HepG2 (cell line): Measurements from ENCODE around the gene ADAMTS16. TPM values are rescaled to one million over a fixed set of nuclear protein-coding genes. Genes with fewer than 3 reads are reported as not detected.

Experiments
- ATAC-seq: fragments of 200-7000 bp; cut with Tn5 transposase; 3 replicates; pipeline ENCODE4 v1.9.1; 2020; ENCODE audit warnings: mild to moderate bottlenecking, moderate library complexity
- BruUV-seq: library from RNA; stranded (reverse); fragments of 400-500 nt; replicated peaks from 2 replicates; lab custom pipeline; 2021; lab: Mats Ljungman, UMichigan
- CTCF ChIA-PET: fragments of 300-600 bp; formaldehyde crosslinking; extraction: SDS; loops from one replicate; lab custom pipeline; 2021; ENCODE audit warnings: low total read pairs, inconsistent platforms, low intra/inter-chr PET ratio; lab: Yijun Ruan, JAX
- POLR2A ChIA-PET: fragments of 350-600 bp; sonication (Branson Sonifier 250); formaldehyde crosslinking; loops from one replicate; lab custom pipeline; 2020; ENCODE audit warnings: antibody characterized with exemption, inconsistent platforms; lab: Yijun Ruan, JAX
- DNase-seq: peaks from one replicate; pipeline ENCODE4 v3.0.0-alpha.2; 2015; ENCODE audit warnings: low spot score
- FAIRE-seq: peaks from 3 replicates; lab custom pipeline; 2011; peaks lifted over from hg19 to GRCh38; lab: Jason Lieb, UNC
- H2AFZ ChIP-seq: one replicate; pipeline ENCODE4 v1.6.1; 2011; ENCODE audit warnings: low read length, inconsistent platforms
- H3K27ac ChIP-seq: fragments of 300-600 bp; 3 replicates; pipeline ENCODE4 v1.8.0; 2011; ENCODE audit warnings: mixed run types, mild to moderate bottlenecking, mixed read lengths, low read length, inconsistent platforms; ENCODE audit not compliant: insufficient read depth; ENCODE audit errors: extremely low read length
- H3K27me3 ChIP-seq, 2 experiments: fragments of 200-600 bp in 1 of 2; 2 replicates in 1 of 2; 3 replicates in 1 of 2; pipeline versions ENCODE4 v1.6.0 to v1.8.0; 2011; ENCODE audit warnings: low read length in 2 of 2, mild to moderate bottlenecking in 2 of 2, moderate library complexity in 2 of 2, inconsistent platforms in 1 of 2; ENCODE audit not compliant: insufficient read depth in 2 of 2, control insufficient read depth in 1 of 2
- H3K36me3 ChIP-seq, 2 experiments: fragments of 200-600 bp in 1 of 2; replicated peaks in 1 of 2; 2 replicates in 1 of 2; 3 replicates in 1 of 2; pipeline versions ENCODE4 v1.5.1 to v1.8.0; 2011; ENCODE audit warnings: low read length in 2 of 2, inconsistent platforms in 1 of 2; ENCODE audit not compliant: insufficient read depth in 2 of 2, control insufficient read depth in 1 of 2
- H3K4me1 ChIP-seq: 2 replicates; pipeline ENCODE4 v1.5.1; 2012; ENCODE audit warnings: low read length, inconsistent platforms; ENCODE audit not compliant: insufficient read depth
- H3K4me2 ChIP-seq: 2 replicates; pipeline ENCODE4 v1.6.0; 2011; ENCODE audit warnings: low read depth, low read length, inconsistent platforms
- H3K4me3 ChIP-seq, 3 experiments: fragments of 200-600 bp in 1 of 3; sonication (generic), shearing (Covaris generic) in 1 of 3; replicated peaks in 1 of 3; 2 replicates each; pipeline ENCODE4 v1.5.1; 2011 to 2016; ENCODE audit warnings: low read length in 3 of 3, inconsistent platforms in 2 of 3, low read depth in 2 of 3, mild to moderate bottlenecking in 2 of 3, control low read depth in 1 of 3, mixed read lengths in 1 of 3; ENCODE audit not compliant: insufficient read depth in 1 of 3
- H3K79me2 ChIP-seq: one replicate; pipeline ENCODE4 v1.6.1; 2011; ENCODE audit warnings: low read length, inconsistent platforms; ENCODE audit not compliant: insufficient read depth
- H3K9ac ChIP-seq: 2 replicates; pipeline ENCODE4 v1.6.0; 2011; ENCODE audit warnings: mild to moderate bottlenecking, low read depth, low read length, inconsistent platforms; ENCODE audit not compliant: insufficient read depth
- H3K9me3 ChIP-seq: 2 replicates; pipeline ENCODE4 v1.5.1; 2012; ENCODE audit warnings: mild to moderate bottlenecking, low read length
- H4K20me1 ChIP-seq: 2 replicates; pipeline ENCODE4 v1.6.0; 2011; ENCODE audit warnings: inconsistent platforms, mild to moderate bottlenecking, low read length, moderate library complexity; ENCODE audit not compliant: insufficient read depth
- AHR ChIP-seq: IDR thresholded peaks from 2 replicates; pipeline ENCODE4 v1.6.1; 2018; ENCODE audit warnings: missing genetic modification reagents, missing compliant biosample characterization
- CHCHD3 ChIP-seq: sonication (generic); formaldehyde crosslinking; IDR thresholded peaks from 2 replicates; pipeline ENCODE4 v1.8.0; 2022; ENCODE audit warnings: mild to moderate bottlenecking, missing genetic modification reagents, moderate library complexity
- HNF4G ChIP-seq, 2 experiments: sonication (generic) in 1 of 2; formaldehyde crosslinking in 1 of 2; IDR thresholded peaks; 2 replicates each; pipeline versions ENCODE4 v1.4.0 to v1.6.1; 2011 to 2020; ENCODE audit warnings: borderline replicate concordance in 2 of 2, low read depth in 2 of 2, mild to moderate bottlenecking in 2 of 2, low read length in 1 of 2, missing genetic modification reagents in 1 of 2, moderate library complexity in 1 of 2
- SAP130 ChIP-seq: IDR thresholded peaks from 2 replicates; pipeline ENCODE4 v1.6.1; 2016; ENCODE audit warnings: low read depth
- ZNF18 ChIP-seq: sonication (generic); formaldehyde crosslinking; IDR thresholded peaks from 2 replicates; pipeline ENCODE4 v1.8.0; 2022; ENCODE audit warnings: mild to moderate bottlenecking, missing genetic modification reagents; ENCODE audit not compliant: insufficient replicate concordance
- ZNF263 ChIP-seq: sonication (generic); formaldehyde crosslinking; IDR thresholded peaks from 2 replicates; pipeline ENCODE4 v1.4.0; 2020; ENCODE audit warnings: missing genetic modification reagents
- ZNF772 ChIP-seq: sonication (generic); formaldehyde crosslinking; IDR thresholded peaks from 2 replicates; pipeline ENCODE4 v1.5.0; 2020; ENCODE audit warnings: mild to moderate bottlenecking, missing genetic modification reagents
- WGBS: methylation state at CpG from one replicate; pipeline ENCODE4 v1.1.6; 2017; ENCODE audit warnings: low lambda C conversion rate; 5-methylcytosine and 5-hydroxymethylcytosine counted together
- in situ Hi-C: cut with HindIII; loops from 2 replicates; pipeline ENCODE4 v1.10.0; 2017; ENCODE audit warnings: low pct_unique_long_range_greater_than_20kb; ENCODE audit not compliant: extremely low pct_ligation_motif_present
- intact Hi-C: fragments of 100-400 bp; cut with micrococcal nuclease; formaldehyde crosslinking; loops from one replicate; pipeline ENCODE4 v1.10.0; 2022; ENCODE audit not compliant: unreplicated experiment
- polyA plus RNA-seq, 8 experiments: library from polyadenylated mRNA; depleted of rRNA in 3 of 8; stranded (reverse) in 7 of 8; unstranded in 1 of 8; fragments of >200 nt; fragmentation: Illumina TruSeq in 4 of 8; extraction: Trizol in 4 of 8; gene quantifications; 2 replicates each; pipeline versions ENCODE4 v1.2.1 to v1.2.3, GENCODE V29; 2011 to 2016; ENCODE audit warnings: low read depth in 4 of 8, missing spikeins in 1 of 8, mixed read lengths in 1 of 8; ENCODE audit not compliant: insufficient read depth in 1 of 8
- total RNA-seq, 5 experiments: library from RNA; depleted of rRNA; stranded (reverse); fragments of >200 nt; fragmentation: Illumina TruSeq; extraction: Trizol; gene quantifications; 2 replicates each; pipeline ENCODE4 v1.2.3, GENCODE V29; 2016; ENCODE audit warnings: low read depth in 1 of 5

Gene ADAMTS16
- total and polyA plus RNA-seq, 2 of the 13 experiments (the other 11 are each of a cell fraction or from before 2014, with no cell fraction given), result 0.02 to 0.03 TPM

- H3K36me3 ChIP-seq, result no peaks in the 10 kb centered on the region
- no peak overlapping the region for H2AFZ ChIP-seq
- WGBS, result 0% methylated on average over 1 of the region's 1 CpG
- H3K79me2 ChIP-seq, result no peaks in the 10 kb centered on the region
- in situ Hi-C loops (no loop called here), intact Hi-C loops (no loop called here)
- ATAC-seq (no peak), FAIRE-seq (no peak), DNase-seq (no peak)
- no peaks in the 10 kb centered on the region for H3K27me3 ChIP-seq
- no peak overlapping the region for H3K9ac ChIP-seq
- TF ChIP-seq ZNF18, result no peak
- no peak for TF ChIP-seq AHR
- TF ChIP-seq HNF4G (IDR thresholded peaks at IDR 0.05; ENCODE audit: borderline replicate concordance, low read depth, low read length), result no peak
- TF ChIP-seq HNF4G (CRISPR knock-in tag; IDR thresholded peaks at IDR 0.05; ENCODE audit: borderline replicate concordance, low read depth), result no peak
- no peak for TF ChIP-seq CHCHD3 (CRISPR knock-in tag)
- no peak for TF ChIP-seq ZNF772 (CRISPR knock-in tag)
- no peaks in the 10 kb centered on the region for H3K4me1 ChIP-seq
- no peak overlapping the region for H3K4me3 ChIP-seq
- CTCF ChIA-PET, result no interaction called here
- POLR2A ChIA-PET, result no interaction called here
- no peaks in the 10 kb centered on the region for H3K9me3 ChIP-seq
- no TSS peak for BruUV-seq
- no peak overlapping the region for H3K27ac ChIP-seq
- no peak overlapping the region for H3K4me2 ChIP-seq
- H4K20me1 ChIP-seq, result no peaks in the 10 kb centered on the region
Observed at GRCh38 chr5:5217371-5217770, 77.2 kb downstream of the ADAMTS16 start.

- ATAC-seq, result no peak
- POLR2A ChIA-PET, result no interaction called here
- no peaks in the 10 kb centered on the region for H3K36me3 ChIP-seq
Observed at GRCh38 chr5:5218396-5218795, 78.3 kb downstream of the ADAMTS16 start.

More at GRCh38 chr5:5218396-5218795, 78.3 kb downstream of the ADAMTS16 start:
- Histone ChIP-seq H3K79me2 (no peaks in the 10 kb centered on the region), H3K4me1 (no peaks in the 10 kb centered on the region), H3K9ac (no peak overlapping the region), H3K27ac (no peak overlapping the region), H3K27me3 (no peaks in the 10 kb centered on the region), H3K4me2 (no peak overlapping the region), H2AFZ (no peak overlapping the region), H3K4me3 (no peak overlapping the region), H4K20me1 (no peaks in the 10 kb centered on the region), H3K9me3 (no peaks in the 10 kb centered on the region)
- TF ChIP-seq ZNF263 (CRISPR knock-in tag) (peak; percentile 43; the same call in 1 of the 2 replicates), SAP130 (CRISPR knock-in tag) (no peak)
- intact Hi-C loops (no loop called here), in situ Hi-C loops (no loop called here)
- CTCF ChIA-PET, result no interaction called here
- FAIRE-seq (no peak), DNase-seq (no peak)
- BruUV-seq, result no TSS peak
- WGBS, result 41% methylated on average over 5 of the region's 5 CpGs
